GM15510 (cell line): ENCODE data around the gene UAP1.

Experiments
- POLR2A ChIP-seq: IDR thresholded peaks from 3 replicates; pipeline ENCODE4 v1.6.1; 2011; ENCODE audit warnings: borderline replicate concordance; ENCODE audit not compliant: insufficient read length; ENCODE audit errors: extremely low read depth

UAP1 gene

GRCh38 chr1:162590101-162590500 lies 28.6 kb downstream of the UAP1 start:
- no peak for TF ChIP-seq POLR2A

DNA sequence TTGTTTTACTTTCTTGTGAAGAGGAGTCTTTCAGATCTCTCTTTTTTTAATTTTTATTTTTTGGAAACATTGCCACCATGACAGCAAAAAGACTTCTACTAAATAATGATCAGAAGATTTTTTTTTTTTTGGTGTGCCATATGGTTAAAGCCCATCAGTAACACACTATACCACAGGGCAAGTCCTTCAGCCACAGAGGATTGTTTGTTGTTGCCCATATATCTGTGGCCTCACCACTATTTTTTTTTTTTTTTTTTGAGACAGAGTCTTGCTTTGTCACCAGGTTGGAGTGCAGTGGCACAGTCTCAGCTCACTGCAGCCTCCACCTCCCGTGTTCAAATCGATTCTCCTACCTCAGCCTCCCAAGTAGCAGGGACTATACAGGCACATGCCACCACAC lies 29.2 kb downstream of the UAP1 start:
- TF ChIP-seq POLR2A = no peak

GRCh38 chr1:162596514-162597170 lies 35.1 kb downstream of the UAP1 start:
- no peak for TF ChIP-seq POLR2A

DNA sequence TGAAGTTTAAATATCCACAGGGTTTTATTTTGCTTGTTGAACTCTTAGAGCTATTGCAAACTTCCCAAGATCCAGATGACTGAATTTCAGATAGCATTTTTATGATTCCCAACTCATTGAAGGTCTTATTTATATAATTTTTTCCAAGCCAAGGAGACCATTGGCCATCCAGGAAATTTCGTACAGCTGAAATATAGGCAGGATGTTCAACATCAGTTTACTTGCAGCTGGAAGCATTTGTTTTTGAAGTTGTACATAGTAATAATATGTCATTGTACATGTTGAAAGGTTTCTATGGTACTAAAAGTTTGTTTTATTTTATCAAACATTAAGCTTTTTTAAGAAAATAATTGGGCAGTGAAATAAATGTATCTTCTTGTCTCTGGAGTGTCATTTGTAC lies 37.9 kb downstream of the UAP1 start:
- TF ChIP-seq POLR2A = no peak

- no peak for TF ChIP-seq POLR2A
Measured at GRCh38 chr1:162605225-162605927, 43.9 kb downstream of the UAP1 start.

GRCh38 chr1:162609306-162609705 lies 47.8 kb downstream of the UAP1 start:
- TF ChIP-seq POLR2A = no peak

DNA sequence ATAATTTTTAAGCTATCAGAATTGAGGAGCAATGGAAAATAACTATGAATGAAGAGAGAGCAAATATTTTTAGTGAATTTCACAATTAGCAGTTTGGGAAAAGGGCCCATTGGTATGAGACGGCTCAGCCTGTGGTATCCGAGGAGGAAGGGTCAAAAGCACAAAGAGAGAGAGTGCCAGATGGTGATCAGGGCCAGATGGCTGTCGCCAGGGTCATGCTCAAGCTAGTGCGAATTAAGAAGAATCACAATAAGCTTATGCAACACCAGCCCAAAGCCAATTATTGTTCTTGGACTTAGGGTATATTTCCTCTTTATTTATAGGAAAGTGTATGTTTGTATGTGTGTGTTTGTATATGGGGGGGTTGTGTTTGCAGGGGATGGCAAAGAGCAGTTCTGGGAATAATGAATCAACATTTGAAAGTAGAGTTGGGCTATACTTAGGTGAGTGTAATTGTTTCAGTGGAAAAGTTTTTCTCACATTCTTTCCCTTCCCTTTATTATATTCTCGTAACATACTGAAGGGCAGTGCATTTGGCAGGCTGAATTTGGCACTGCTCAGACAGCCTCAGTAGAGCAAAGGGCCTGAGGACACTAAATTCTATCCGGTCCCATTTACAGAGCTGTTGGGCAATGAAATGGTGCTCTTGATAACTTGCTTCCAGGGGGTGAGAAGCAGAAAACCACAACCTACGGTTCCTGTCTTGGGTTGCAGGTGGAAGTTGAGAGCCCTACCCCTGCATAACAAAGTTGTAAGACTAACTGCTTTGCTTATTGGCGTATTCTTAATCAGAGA lies 51.3 kb downstream of the UAP1 start:
- TF ChIP-seq POLR2A = no peak

DNA sequence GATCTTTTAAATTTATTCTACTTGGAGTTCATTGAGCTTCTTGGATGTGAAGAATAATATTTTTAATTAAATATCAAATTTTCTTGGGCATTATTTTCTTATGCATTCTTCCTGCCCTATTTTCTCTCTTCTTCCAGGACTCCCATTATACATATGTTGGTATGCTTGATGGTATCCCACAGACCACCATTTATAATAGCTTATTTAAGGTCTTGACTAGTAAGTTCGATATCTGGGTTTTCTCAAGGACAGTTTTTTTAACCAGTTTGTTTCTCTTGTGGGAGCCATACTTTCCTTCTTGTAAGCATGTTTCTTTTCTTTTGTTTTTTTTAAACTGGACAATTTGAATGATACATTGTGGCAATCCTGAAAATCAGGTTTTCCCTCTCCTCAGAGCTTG lies 55.3 kb downstream of the UAP1 start:
- TF ChIP-seq POLR2A = no peak

- no peak for TF ChIP-seq POLR2A
Measured at GRCh38 chr1:162617513-162617912, 56.0 kb downstream of the UAP1 start.

DNA sequence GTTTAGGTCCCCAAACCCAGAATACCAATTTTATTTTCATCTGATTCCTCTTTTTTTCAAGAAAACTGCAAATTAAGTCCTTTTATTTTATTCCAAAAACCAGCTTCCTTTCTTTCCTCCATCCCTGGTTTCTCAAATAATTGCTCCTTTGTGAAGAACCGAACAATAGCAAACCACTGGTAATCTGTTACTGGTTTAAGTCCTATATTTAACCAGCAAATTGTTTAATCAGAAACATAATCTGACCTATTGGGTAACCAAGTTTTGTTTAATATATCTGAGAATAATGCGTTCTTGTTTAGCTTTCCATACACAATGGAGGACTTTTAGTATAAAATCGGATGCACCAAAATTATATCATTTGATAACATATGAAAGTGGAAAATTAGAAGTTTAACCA lies 57.6 kb downstream of the UAP1 start:
- TF ChIP-seq POLR2A = no peak

DNA sequence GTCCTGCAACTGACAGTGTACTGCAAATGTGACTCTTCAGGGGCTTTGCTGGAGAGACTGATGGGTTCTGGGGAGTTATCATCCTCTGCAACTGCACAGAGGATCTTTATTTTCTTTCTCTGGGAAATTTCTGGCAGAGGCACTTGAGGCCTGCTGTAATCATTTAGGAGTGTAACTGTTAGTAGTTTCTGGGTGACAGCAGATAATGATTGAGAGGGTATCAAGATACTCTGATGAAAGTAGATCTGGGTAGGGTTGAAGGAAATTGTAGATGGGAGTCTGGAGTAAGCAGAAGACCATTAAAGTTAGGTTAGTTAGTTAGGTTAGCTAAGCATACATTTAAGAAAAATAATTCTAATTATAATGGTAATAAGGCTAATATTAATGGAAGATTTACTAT lies 59.7 kb downstream of the UAP1 start:
- no peak for TF ChIP-seq POLR2A

DNA sequence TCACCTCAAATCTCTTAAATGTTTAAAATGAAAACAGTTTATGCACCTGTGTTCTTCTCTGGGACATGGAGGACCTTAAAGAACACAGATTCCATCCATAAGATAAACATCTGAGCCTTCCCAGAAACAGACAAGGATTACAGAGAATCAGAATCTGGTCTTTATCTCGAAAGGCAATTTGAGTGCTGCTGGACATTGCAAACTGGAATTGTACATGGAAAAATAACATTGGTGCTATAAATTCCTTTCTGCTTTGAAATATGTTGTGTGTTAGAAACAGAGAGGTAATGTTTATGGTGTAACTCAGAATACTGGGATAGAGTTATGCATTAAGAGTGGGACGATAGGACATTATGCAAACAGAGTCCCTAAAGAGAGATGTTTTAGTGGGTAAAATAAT lies 64.2 kb downstream of the UAP1 start:
- TF ChIP-seq POLR2A = no peak

DNA sequence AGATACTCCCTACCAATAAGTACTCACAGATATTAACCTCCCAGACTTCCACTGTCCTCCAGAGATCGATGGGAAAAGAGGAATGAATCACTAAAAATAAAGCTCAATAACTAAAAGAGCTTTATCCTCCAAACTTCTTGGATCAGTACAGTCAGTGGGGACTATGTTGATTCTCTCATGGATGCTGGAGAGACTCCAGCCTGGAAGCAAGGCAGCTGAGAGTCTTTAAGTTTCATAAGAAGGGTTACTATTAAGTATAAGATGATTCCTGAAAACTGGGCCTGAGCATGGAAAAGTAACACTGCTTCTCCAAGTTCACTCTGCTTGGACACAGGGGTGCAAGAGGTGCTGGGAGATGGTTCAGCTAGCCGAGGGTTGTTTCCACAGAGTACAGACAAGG lies 64.6 kb downstream of the UAP1 start:
- no peak for TF ChIP-seq POLR2A

- TF ChIP-seq POLR2A = no peak
Measured at GRCh38 chr1:162626761-162627160, 65.2 kb downstream of the UAP1 start.

DNA sequence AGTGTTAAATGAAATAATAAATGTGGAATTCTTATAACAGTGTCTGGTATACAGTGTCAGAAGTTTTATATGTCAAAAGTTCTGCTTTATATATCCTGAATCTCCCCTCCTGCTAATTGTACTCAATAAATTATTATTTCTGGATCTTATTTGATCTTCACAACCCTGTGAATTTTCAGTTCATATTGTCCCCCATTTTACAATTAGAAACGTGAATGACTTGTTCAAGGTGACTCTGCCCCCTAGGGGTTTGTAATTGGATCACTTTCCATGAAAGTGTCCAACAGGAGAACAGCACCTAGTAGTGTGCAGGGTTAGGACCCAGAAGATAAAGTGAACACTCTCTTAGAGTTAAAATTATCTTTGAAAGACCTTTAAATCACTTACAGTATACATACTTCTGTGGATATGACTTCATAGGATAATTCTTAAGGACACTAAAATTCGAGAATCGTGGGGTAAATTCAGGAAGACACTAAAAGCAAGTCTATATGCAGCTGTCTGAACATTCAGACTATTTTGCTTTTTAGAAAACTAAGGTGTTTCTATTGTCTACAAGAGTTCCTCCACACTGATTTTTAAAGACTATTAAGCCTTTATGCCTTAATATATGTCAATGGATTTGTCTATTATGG lies 66.3 kb downstream of the UAP1 start:
- TF ChIP-seq POLR2A = no peak
